Endothelial cell of umbilical vein (primary cell): ENCODE data around the gene PSG11.
"Not testable (repeated sequence)": the region's sequence is repeated elsewhere in the genome, so short reads cannot be mapped to it uniquely, and the experiment has no call there.

Source experiments
- EZH2 ChIP-seq: IDR thresholded peaks from 2 replicates; pipeline ENCODE4 v1.6.1; 2012; ENCODE audit warnings: borderline replicate concordance, low read depth, mild to moderate bottlenecking, moderate library complexity, low read length, inconsistent platforms; ENCODE audit not compliant: severe bottlenecking
- POLR2A ChIP-seq: IDR thresholded peaks from 2 replicates; pipeline ENCODE4 v1.6.1; 2012; ENCODE audit warnings: low read depth, mild to moderate bottlenecking, control low read depth, low read length
- TF ChIP-seq, protein P1 (sequence below), 2 donors: IDR thresholded peaks; 1 replicate in 1 of 2; 2 replicates in 1 of 2; pipeline ENCODE4 v1.5.1; 2011; ENCODE audit warnings: low read length in 2 of 2, mild to moderate bottlenecking in 2 of 2, moderate library complexity in 2 of 2, control low read depth in 1 of 2, inconsistent platforms in 1 of 2, low read depth in 1 of 2; ENCODE audit not compliant: insufficient read depth in 1 of 2; ENCODE audit errors: extremely low read depth in 1 of 2

DNA sequence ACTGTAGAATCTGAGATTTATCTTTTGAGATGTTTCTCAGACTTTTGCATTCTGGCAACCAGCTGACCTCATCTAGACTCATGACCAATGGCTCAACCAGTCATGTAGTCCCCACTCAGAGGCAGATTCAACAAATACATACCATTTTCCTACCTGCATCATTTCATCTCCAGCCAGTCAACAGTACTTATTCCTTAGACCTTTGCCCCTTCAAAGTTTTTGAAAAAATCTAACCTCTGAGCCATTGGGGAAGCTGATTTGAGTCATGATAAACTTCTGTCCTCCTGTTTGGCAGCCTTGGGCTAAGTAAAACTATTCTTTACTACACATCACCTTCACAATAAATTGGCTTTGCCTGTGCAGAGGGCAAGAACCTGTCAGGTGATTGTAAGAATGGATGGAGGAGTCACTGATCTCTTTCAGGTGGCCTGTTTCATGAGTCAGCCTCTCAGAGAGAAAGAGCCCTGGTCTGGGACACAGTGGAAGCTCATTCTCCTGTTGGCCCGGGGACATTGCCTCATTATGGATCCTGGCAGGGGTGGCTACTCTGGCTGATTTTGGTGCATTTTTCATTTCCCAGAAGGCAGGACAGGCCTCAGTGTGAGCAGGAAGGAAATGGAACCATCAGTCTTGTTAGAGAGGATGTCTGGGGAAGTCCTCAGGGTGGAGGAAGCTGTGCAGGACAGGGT, 17.4 kb upstream of the PSG11 start:
- not testable (repeated sequence) for TF ChIP-seq EZH2, POLR2A
- TF ChIP-seq, protein P1, sequence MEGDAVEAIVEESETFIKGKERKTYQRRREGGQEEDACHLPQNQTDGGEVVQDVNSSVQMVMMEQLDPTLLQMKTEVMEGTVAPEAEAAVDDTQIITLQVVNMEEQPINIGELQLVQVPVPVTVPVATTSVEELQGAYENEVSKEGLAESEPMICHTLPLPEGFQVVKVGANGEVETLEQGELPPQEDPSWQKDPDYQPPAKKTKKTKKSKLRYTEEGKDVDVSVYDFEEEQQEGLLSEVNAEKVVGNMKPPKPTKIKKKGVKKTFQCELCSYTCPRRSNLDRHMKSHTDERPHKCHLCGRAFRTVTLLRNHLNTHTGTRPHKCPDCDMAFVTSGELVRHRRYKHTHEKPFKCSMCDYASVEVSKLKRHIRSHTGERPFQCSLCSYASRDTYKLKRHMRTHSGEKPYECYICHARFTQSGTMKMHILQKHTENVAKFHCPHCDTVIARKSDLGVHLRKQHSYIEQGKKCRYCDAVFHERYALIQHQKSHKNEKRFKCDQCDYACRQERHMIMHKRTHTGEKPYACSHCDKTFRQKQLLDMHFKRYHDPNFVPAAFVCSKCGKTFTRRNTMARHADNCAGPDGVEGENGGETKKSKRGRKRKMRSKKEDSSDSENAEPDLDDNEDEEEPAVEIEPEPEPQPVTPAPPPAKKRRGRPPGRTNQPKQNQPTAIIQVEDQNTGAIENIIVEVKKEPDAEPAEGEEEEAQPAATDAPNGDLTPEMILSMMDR (IDR thresholded peaks at IDR 0.05; ENCODE audit: extremely low read depth in 1 of 2, insufficient read depth in 1 of 2, low read depth in 1 of 2, low read length in 2 of 2): not testable (repeated sequence)
